CD4-positive, alpha-beta T cell (primary cell): Measurements from ENCODE around the gene CFAP73. TPM values are rescaled to one million over a fixed set of nuclear protein-coding genes. Genes with fewer than 3 reads are reported as not detected.
A peak's percentile ranks its signal among the peaks of the same experiment; 100 is the strongest.

Source experiments
- ATAC-seq: fragments of 200-7000 bp; cut with Tn5 transposase; one replicate; pipeline ENCODE4 v1.10.0; 2022; ENCODE audit warnings: mild to moderate bottlenecking; ENCODE audit not compliant: poor library complexity
- CTCF ChIA-PET: fragments of 350-600 bp; sonication (Branson Sonifier 250); formaldehyde crosslinking; loops from one replicate; lab custom pipeline; 2021; ENCODE audit warnings: antibody characterized with exemption, inconsistent platforms; lab: Charles Lee
- POLR2A ChIA-PET: fragments of 350-600 bp; sonication (Branson Sonifier 250); formaldehyde crosslinking; loops from one replicate; lab custom pipeline; 2021; ENCODE audit warnings: antibody characterized with exemption, inconsistent platforms; lab: Charles Lee
- DNase-seq, 14 experiments: peaks; one replicate each; pipeline ENCODE4 v3.0.0-alpha.2; 2013 to 2020; ENCODE audit warnings: mixed read lengths in 2 of 14
- H3K27ac ChIP-seq, 2 donors: one replicate each; pipeline versions ENCODE4 v1.5.1 to v1.7.0; 2013; ENCODE audit warnings: low read length in 2 of 2, low read depth in 1 of 2, mild to moderate bottlenecking in 1 of 2
- H3K27me3 ChIP-seq, 2 experiments: 1 replicate in 1 of 2; 2 replicates in 1 of 2; pipeline versions ENCODE4 v1.6.1 to v1.7.0; 2013; ENCODE audit warnings: low read length in 2 of 2, control low read depth in 1 of 2, mild to moderate bottlenecking in 1 of 2, moderate library complexity in 1 of 2; ENCODE audit not compliant: insufficient read depth in 2 of 2, control insufficient read depth in 1 of 2
- H3K36me3 ChIP-seq: one replicate; pipeline ENCODE4 v1.6.1; 2013; ENCODE audit warnings: low read length, control low read depth; ENCODE audit not compliant: insufficient read depth
- H3K4me1 ChIP-seq: one replicate; pipeline ENCODE4 v1.6.1; 2013; ENCODE audit warnings: low read length, control low read depth; ENCODE audit not compliant: insufficient read depth
- H3K4me3 ChIP-seq: one replicate; pipeline ENCODE4 v1.5.1; 2013; ENCODE audit warnings: mild to moderate bottlenecking, low read length, moderate library complexity
- H3K9me3 ChIP-seq, 2 experiments: 1 replicate in 1 of 2; 2 replicates in 1 of 2; pipeline versions ENCODE4 v1.6.1 to v1.7.0; 2013; ENCODE audit warnings: low read length in 2 of 2, mild to moderate bottlenecking in 2 of 2, control low read depth in 1 of 2, moderate library complexity in 1 of 2; ENCODE audit not compliant: control insufficient read depth in 1 of 2, insufficient read depth in 1 of 2
- H3K27ac Mint-ChIP-seq: one replicate; pipeline ENCODE4 v1.8.0; 2020; ENCODE audit warnings: mixed read lengths
- H3K27me3 Mint-ChIP-seq: one replicate; pipeline ENCODE4 v1.8.0; 2021; ENCODE audit warnings: mixed read lengths
- H3K36me3 Mint-ChIP-seq: one replicate; pipeline ENCODE4 v1.8.0; 2021; ENCODE audit warnings: low read depth, mixed read lengths
- H3K4me1 Mint-ChIP-seq: one replicate; pipeline ENCODE4 v1.8.0; 2021; ENCODE audit warnings: low read depth, mixed read lengths
- H3K4me3 Mint-ChIP-seq: one replicate; pipeline ENCODE4 v1.8.0; 2020; ENCODE audit warnings: mild to moderate bottlenecking, mixed read lengths
- H3K9me3 Mint-ChIP-seq: one replicate; pipeline ENCODE4 v1.8.0; 2020; ENCODE audit warnings: mixed read lengths
- CTCF ChIP-seq: fragments of 200-600 bp; IDR thresholded peaks from one replicate; pipeline ENCODE4 v1.8.0; 2022; ENCODE audit warnings: antibody characterized with exemption, mild to moderate bottlenecking
- intact Hi-C, 2 experiments: fragments of 100-400 bp; cut with DNase I in 1 of 2; cut with micrococcal nuclease in 1 of 2; formaldehyde crosslinking; loops; one replicate each; pipeline versions ENCODE4 v1.15.1 to v1.9.0; 2023 to 2025; cut with DNase I, micrococcal nuclease
- total RNA-seq, 174 experiments: library from RNA in 2 of 174; stranded (reverse) in 2 of 174; gene quantifications; one replicate each; pipeline ENCODE4 v1.2.3 and lab custom pipeline; 2021 to 2026

The CFAP73 gene
- total RNA-seq, 2 experiments from 2014 or later, result 0.92 to 1.2 TPM

GRCh38 chr12:113157218-113157859 is 7.8 kb downstream of the CFAP73 start:
- Mint-ChIP-seq H3K4me1 (peaks cover 23% of the 10 kb centered on the region), H3K36me3 (peaks cover 49% of the 10 kb centered on the region), H3K27ac (no peak overlapping the region), H3K27me3 (no peaks in the 10 kb centered on the region), H3K4me3 (no peak overlapping the region), H3K9me3 (no peaks in the 10 kb centered on the region)
- Histone ChIP-seq H3K36me3 (peaks cover 42% of the 10 kb centered on the region), H3K27me3 (no peaks in the 10 kb centered on the region), H3K27ac (no peak overlapping the region), H3K4me3 (no peak overlapping the region), H3K9me3 (no peaks in the 10 kb centered on the region), H3K4me1 (peaks cover 33% of the 10 kb centered on the region)
- ATAC-seq (no peak), DNase-seq (peak in 1 of 14 experiments; percentile 12)
- intact Hi-C loops, result loop anchor here in 1 of 2 experiments (10.0 kb wide), 2 partner anchors 73 to 103 kb away; partner anchors contain the start of gene DTX1
- ChIA-PET CTCF (no interaction called here), POLR2A (interaction anchor here (1.3 kb wide), 1 partner anchor 17 kb away, joined by 3 read pairs; no protein-coding TSS in a partner anchor)
- TF ChIP-seq CTCF, result no peak

GRCh38 chr12:113158439-113159203 is 9.1 kb downstream of the CFAP73 start:
- Histone ChIP-seq H3K36me3 (peaks cover 54% of the 10 kb centered on the region), H3K4me3 (no peak overlapping the region), H3K27me3 (no peaks in the 10 kb centered on the region), H3K4me1 (peaks cover 21% of the 10 kb centered on the region), H3K27ac (no peak overlapping the region), H3K9me3 (no peaks in the 10 kb centered on the region)
- H3K36me3 Mint-ChIP-seq, result peaks cover 59% of the 10 kb centered on the region
- no peaks in the 10 kb centered on the region for H3K9me3 Mint-ChIP-seq
- H3K4me3 Mint-ChIP-seq, result no peak overlapping the region
- ChIA-PET POLR2A (interaction anchor here (1.3 kb wide), 1 partner anchor 16 kb away, joined by 3 read pairs; no protein-coding TSS in a partner anchor), CTCF (no interaction called here)
- H3K4me1 Mint-ChIP-seq, result peaks cover 12% of the 10 kb centered on the region
- DNase-seq (peak in 1 of 14 experiments; percentile 12), ATAC-seq (no peak)
- intact Hi-C loops, result loop anchor here (2.0 to 10.0 kb wide), 3 partner anchors 48 to 104 kb away; partner anchors contain the start of gene DTX1 (in 1 of the 2)
- no peaks in the 10 kb centered on the region for H3K27me3 Mint-ChIP-seq
- no peak for TF ChIP-seq CTCF
- H3K27ac Mint-ChIP-seq, result no peak overlapping the region

DNA sequence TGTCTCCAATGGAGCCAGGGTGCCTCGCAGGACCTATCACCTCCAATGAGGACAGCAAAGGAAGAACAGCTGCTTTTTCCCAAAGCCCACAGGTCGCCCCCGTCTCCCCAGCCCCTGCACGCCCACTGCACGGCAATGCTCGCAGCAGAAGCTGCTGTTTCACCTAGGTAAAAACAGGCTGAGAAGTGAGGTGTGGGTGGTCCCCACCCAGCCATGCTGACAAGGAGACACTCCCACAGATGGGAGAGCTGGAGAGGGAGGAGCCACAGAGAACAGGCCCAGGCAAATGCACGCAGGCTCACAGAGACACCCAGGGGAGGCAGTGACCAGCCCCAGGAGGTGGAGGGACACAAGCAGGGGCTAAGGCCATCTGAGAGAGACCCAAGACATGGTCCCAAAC is 10.4 kb downstream of the CFAP73 start:
- Histone ChIP-seq H3K4me3 (no peak overlapping the region), H3K4me1 (peaks cover 9% of the 10 kb centered on the region), H3K9me3 (no peaks in the 10 kb centered on the region), H3K36me3 (peaks cover 64% of the 10 kb centered on the region), H3K27ac (no peak overlapping the region), H3K27me3 (no peaks in the 10 kb centered on the region)
- H3K27ac Mint-ChIP-seq, result no peak overlapping the region
- peak in 1 of 14 experiments; percentile 6 for DNase-seq
- no peak for TF ChIP-seq CTCF
- intact Hi-C loops, result loop anchor here (2.0 to 10.0 kb wide), 3 partner anchors 49 to 105 kb away; partner anchors contain the start of gene DTX1 (in 1 of the 2)
- H3K4me1 Mint-ChIP-seq, result peaks cover 6% of the 10 kb centered on the region
- no peaks in the 10 kb centered on the region for H3K27me3 Mint-ChIP-seq
- ChIA-PET CTCF (interaction anchor here (0.6 kb wide), 1 partner anchor 260 kb away, joined by 3 read pairs; no protein-coding TSS in a partner anchor), POLR2A (no interaction called here)
- H3K9me3 Mint-ChIP-seq, result no peaks in the 10 kb centered on the region
- peaks cover 72% of the 10 kb centered on the region for H3K36me3 Mint-ChIP-seq
- no peak for ATAC-seq
- no peak overlapping the region for H3K4me3 Mint-ChIP-seq
